Trophoblast cell (in vitro differentiated cells and primary cell): ENCODE data around the gene RAB6D.
A peak's percentile ranks its signal among the peaks of the same experiment; 100 is the strongest.
"Not testable (repeated sequence)": the region's sequence is repeated elsewhere in the genome, so short reads cannot be mapped to it uniquely, and the experiment has no call there.

Experiments
- DNase-seq, 2 donors: peaks; one replicate each; pipeline ENCODE4 v3.0.0-alpha.2; 2016
- H2AFZ ChIP-seq: 2 replicates; pipeline ENCODE4 v1.6.1; 2013; ENCODE audit warnings: low read length, moderate library complexity, mild to moderate bottlenecking; ENCODE audit not compliant: insufficient read depth, poor library complexity
- H2AK5ac ChIP-seq: 2 replicates; pipeline ENCODE4 v1.6.1; 2013; ENCODE audit warnings: mild to moderate bottlenecking, low read length
- H2BK120ac ChIP-seq: 2 replicates; pipeline ENCODE4 v1.6.1; 2013; ENCODE audit warnings: low read length, mild to moderate bottlenecking, moderate library complexity; ENCODE audit not compliant: insufficient read depth, poor library complexity
- H2BK12ac ChIP-seq: 2 replicates; pipeline ENCODE4 v1.6.1; 2013; ENCODE audit warnings: mild to moderate bottlenecking, low read length, moderate library complexity
- H2BK5ac ChIP-seq: 2 replicates; pipeline ENCODE4 v1.6.1; 2013; ENCODE audit warnings: low read length, low read depth, moderate library complexity, mild to moderate bottlenecking; ENCODE audit not compliant: poor library complexity
- H3K14ac ChIP-seq: 2 replicates; pipeline ENCODE4 v1.6.1; 2013; ENCODE audit warnings: mild to moderate bottlenecking, low read length
- H3K18ac ChIP-seq: 2 replicates; pipeline ENCODE4 v1.6.1; 2013; ENCODE audit warnings: mild to moderate bottlenecking, low read length
- H3K23ac ChIP-seq: 2 replicates; pipeline ENCODE4 v1.6.1; 2013; ENCODE audit warnings: low read length
- H3K27ac ChIP-seq: 2 replicates; pipeline ENCODE4 v1.5.1; 2013; ENCODE audit warnings: low read depth, mild to moderate bottlenecking, inconsistent platforms, low read length, moderate library complexity
- H3K27me3 ChIP-seq: 2 replicates; pipeline ENCODE4 v1.6.1; 2013; ENCODE audit warnings: inconsistent platforms, mild to moderate bottlenecking, low read length, moderate library complexity; ENCODE audit not compliant: insufficient read depth
- H3K36me3 ChIP-seq, 2 experiments: 1 replicate in 1 of 2; 2 replicates in 1 of 2; pipeline ENCODE4 v1.6.1; 2013; ENCODE audit warnings: low read length in 2 of 2, mild to moderate bottlenecking in 2 of 2, moderate library complexity in 1 of 2; ENCODE audit not compliant: insufficient read depth in 2 of 2, control insufficient read depth in 1 of 2
- H3K4ac ChIP-seq: 2 replicates; pipeline ENCODE4 v1.6.1; 2013; ENCODE audit warnings: low read depth, mild to moderate bottlenecking, low read length, moderate library complexity
- H3K4me1 ChIP-seq, 2 experiments: 1 replicate in 1 of 2; 2 replicates in 1 of 2; pipeline ENCODE4 v1.6.1; 2013; ENCODE audit warnings: low read length in 2 of 2, mild to moderate bottlenecking in 2 of 2, moderate library complexity in 1 of 2; ENCODE audit not compliant: insufficient read depth in 2 of 2, control insufficient read depth in 1 of 2
- H3K4me2 ChIP-seq: 2 replicates; pipeline ENCODE4 v1.6.1; 2013; ENCODE audit warnings: inconsistent platforms, mild to moderate bottlenecking, low read length, moderate library complexity
- H3K4me3 ChIP-seq: 2 replicates; pipeline ENCODE4 v1.5.1; 2013; ENCODE audit warnings: mild to moderate bottlenecking, low read depth, low read length, inconsistent platforms
- H3K79me1 ChIP-seq: one replicate; pipeline ENCODE4 v1.6.1; 2013; ENCODE audit warnings: low read length
- H3K79me2 ChIP-seq: 2 replicates; pipeline ENCODE4 v1.6.1; 2013; ENCODE audit warnings: low read length, mild to moderate bottlenecking; ENCODE audit not compliant: control insufficient read depth, insufficient read depth, poor library complexity
- H3K9ac ChIP-seq: 2 replicates; pipeline ENCODE4 v1.6.1; 2013; ENCODE audit warnings: mild to moderate bottlenecking, low read length
- H3K9me3 ChIP-seq: 2 replicates; pipeline ENCODE4 v1.6.1; 2013; ENCODE audit warnings: low read depth, mild to moderate bottlenecking, control low read depth, inconsistent platforms, low read length; ENCODE audit not compliant: insufficient read depth
- H4K12ac ChIP-seq: 2 replicates; pipeline ENCODE4 v1.6.1; 2013; ENCODE audit warnings: low read depth, mild to moderate bottlenecking, low read length, moderate library complexity
- H4K8ac ChIP-seq: 2 replicates; pipeline ENCODE4 v1.6.1; 2013; ENCODE audit warnings: low read depth, mild to moderate bottlenecking, low read length, moderate library complexity
- H4K91ac ChIP-seq: one replicate; pipeline ENCODE4 v1.6.1; 2013; ENCODE audit warnings: low read depth, mild to moderate bottlenecking, low read length, moderate library complexity
- WGBS: extraction: QIAGEN DNeasy Blood & Tissue Kit; methylation state at CpG from one replicate; pipeline ENCODE4 v1.1.7; 2013; ENCODE audit warnings: missing lambda C conversion rate; ENCODE audit not compliant: insufficient read length, insufficient coverage; ENCODE audit errors: extremely low coverage; 5-methylcytosine and 5-hydroxymethylcytosine counted together

RAB6D gene

GRCh38 chr2:131400441-131400840 lies 36.5 kb upstream of the RAB6D start:
- not testable (repeated sequence) for H3K27ac ChIP-seq, H3K14ac ChIP-seq, H3K36me3 ChIP-seq, H2BK5ac ChIP-seq, H3K27me3 ChIP-seq, H3K4ac ChIP-seq, H2BK12ac ChIP-seq, H2AFZ ChIP-seq, H3K4me1 ChIP-seq, H4K12ac ChIP-seq, H4K91ac ChIP-seq, H3K79me1 ChIP-seq, H3K9me3 ChIP-seq, H3K9ac ChIP-seq, H2AK5ac ChIP-seq, H3K4me3 ChIP-seq, H3K79me2 ChIP-seq, H3K18ac ChIP-seq, H3K23ac ChIP-seq, H4K8ac ChIP-seq, H3K4me2 ChIP-seq, DNase-seq, H2BK120ac ChIP-seq
- WGBS = no CpG with 5 or more reads among the region's 4 CpGs

- H3K4me3 ChIP-seq = not testable (repeated sequence)
- no CpG with 5 or more reads among the region's 1 CpG for WGBS
Measured at GRCh38 chr2:131396209-131396608, 32.2 kb upstream of the RAB6D start.

GRCh38 chr2:131395024-131395645 lies 31.2 kb upstream of the RAB6D start:
- H4K91ac ChIP-seq, H3K79me2 ChIP-seq, H3K9me3 ChIP-seq, H3K27me3 ChIP-seq, H4K8ac ChIP-seq, H3K14ac ChIP-seq, DNase-seq, H2BK12ac ChIP-seq, H3K18ac ChIP-seq, H2BK120ac ChIP-seq, H3K4me3 ChIP-seq, H3K4ac ChIP-seq, H3K23ac ChIP-seq, H3K79me1 ChIP-seq, H2AK5ac ChIP-seq, H4K12ac ChIP-seq, H2BK5ac ChIP-seq, H2AFZ ChIP-seq, H3K9ac ChIP-seq, H3K36me3 ChIP-seq, H3K27ac ChIP-seq, H3K4me1 ChIP-seq: not testable (repeated sequence)
- no CpG with 5 or more reads among the region's 29 CpGs for WGBS
- H3K4me2 ChIP-seq = peak overlapping the region; percentile 49

More at GRCh38 chr2:131396209-131396608, 32.2 kb upstream of the RAB6D start:
- H3K4me2 ChIP-seq, DNase-seq, H3K27me3 ChIP-seq, H3K18ac ChIP-seq, H4K91ac ChIP-seq, H2AFZ ChIP-seq, H3K36me3 ChIP-seq, H3K9me3 ChIP-seq, H3K27ac ChIP-seq, H3K9ac ChIP-seq, H2BK5ac ChIP-seq, H4K8ac ChIP-seq, H3K14ac ChIP-seq, H3K79me2 ChIP-seq, H3K4me1 ChIP-seq, H2AK5ac ChIP-seq, H4K12ac ChIP-seq, H3K23ac ChIP-seq, H2BK120ac ChIP-seq, H3K4ac ChIP-seq, H2BK12ac ChIP-seq, H3K79me1 ChIP-seq: not testable (repeated sequence)

- peak overlapping the region; percentile 43 for H2AFZ ChIP-seq
Measured at GRCh38 chr2:131394147-131394931, 30.4 kb upstream of the RAB6D start.

More at GRCh38 chr2:131394147-131394931, 30.4 kb upstream of the RAB6D start:
- peaks cover 3% of the 10 kb centered on the region in 2 experiments for H3K4me1 ChIP-seq
- H3K79me2 ChIP-seq = no peaks in the 10 kb centered on the region
- no peak overlapping the region for H3K9ac ChIP-seq
- no peak overlapping the region for H3K14ac ChIP-seq
- H4K8ac ChIP-seq = no peak overlapping the region
- no peak for DNase-seq
- no peaks in the 10 kb centered on the region for H3K79me1 ChIP-seq
- H2AK5ac ChIP-seq = no peak overlapping the region
- H3K23ac ChIP-seq = no peak overlapping the region
- H3K27ac ChIP-seq = no peak overlapping the region
- H3K27me3 ChIP-seq = peaks cover 4% of the 10 kb centered on the region
- H3K4me3 ChIP-seq = peak overlapping the region; percentile 57
- H4K12ac ChIP-seq = no peak overlapping the region
- H3K9me3 ChIP-seq = no peaks in the 10 kb centered on the region
- WGBS = no CpG with 5 or more reads among the region's 45 CpGs
- no peak overlapping the region for H3K4ac ChIP-seq
- H3K4me2 ChIP-seq = peak overlapping the region; percentile 92
- no peak overlapping the region for H2BK5ac ChIP-seq
- no peaks in the 10 kb centered on the region for H3K36me3 ChIP-seq
- no peak overlapping the region for H3K18ac ChIP-seq
- no peak overlapping the region for H2BK120ac ChIP-seq
- no peak overlapping the region for H2BK12ac ChIP-seq
- no peak overlapping the region for H4K91ac ChIP-seq
